HG02798 (cell line): ENCODE data around the gene NR1D2.
A peak's percentile ranks its signal among the peaks of the same experiment; 100 is the strongest.
"Not testable (repeated sequence)": the region's sequence is repeated elsewhere in the genome, so short reads cannot be mapped to it uniquely, and the experiment has no call there.

Source experiments
- ATAC-seq: cut with Tn5 transposase; IDR thresholded peaks from one replicate; pipeline ENCODE4 v1.9.1; 2021; ENCODE audit warnings: mild to moderate bottlenecking; ENCODE audit not compliant: unreplicated experiment, poor library complexity

Gene NR1D2

GRCh38 chr3:23999012-23999641, 54.0 kb downstream of the NR1D2 start:
- ATAC-seq, result peak; percentile 56

- no peak for ATAC-seq
Measured at GRCh38 chr3:24002129-24002528, 57.0 kb downstream of the NR1D2 start.

- ATAC-seq, result no peak
Measured at GRCh38 chr3:24003466-24003865, 58.4 kb downstream of the NR1D2 start.

- peak; percentile 82 for ATAC-seq
Measured at GRCh38 chr3:24004171-24004938, 59.3 kb downstream of the NR1D2 start.

GRCh38 chr3:24005669-24006068, 60.6 kb downstream of the NR1D2 start:
- ATAC-seq, result no peak

- not testable (repeated sequence) for ATAC-seq
Measured at GRCh38 chr3:24010834-24011233, 65.7 kb downstream of the NR1D2 start.

- ATAC-seq, result no peak
Measured at GRCh38 chr3:24012589-24013269, 67.6 kb downstream of the NR1D2 start.

- ATAC-seq, result no peak
Measured at GRCh38 chr3:24017305-24017704, 72.2 kb downstream of the NR1D2 start.

- ATAC-seq, result no peak
Measured at GRCh38 chr3:24018784-24019570, 73.9 kb downstream of the NR1D2 start.

GRCh38 chr3:24019585-24019984, 74.5 kb downstream of the NR1D2 start:
- no peak for ATAC-seq

GRCh38 chr3:24020036-24020691, 75.1 kb downstream of the NR1D2 start:
- no peak for ATAC-seq

GRCh38 chr3:24023197-24023596, 78.1 kb downstream of the NR1D2 start:
- ATAC-seq, result no peak

- ATAC-seq, result no peak
Measured at GRCh38 chr3:24025805-24026204, 80.7 kb downstream of the NR1D2 start.

- ATAC-seq, result not testable (repeated sequence)
Measured at GRCh38 chr3:24026665-24027064, 81.6 kb downstream of the NR1D2 start.

GRCh38 chr3:24027946-24028345, 82.9 kb downstream of the NR1D2 start:
- ATAC-seq, result no peak
